ENCODE measurements around the gene COL18A1.
A peak's percentile ranks its signal among the peaks of the same experiment; 100 is the strongest.

COL18A1 gene

GRCh38 chr21:45538381-45539045 lies 133.5 kb downstream of the COL18A1 start:
- H3K4me2 ChIP-seq (ENCODE audit: low read depth, low read length, poor library complexity, severe bottlenecking), result peak overlapping the region; percentile 20
- H2AFZ ChIP-seq (ENCODE audit: low read length), result no peak overlapping the region
- peaks cover 22% of the 10 kb centered on the region for H4K20me1 ChIP-seq (ENCODE audit: insufficient read depth, low read length, poor library complexity, severe bottlenecking)
- TF ChIP-seq EZH2phosphoT487 (IDR thresholded peaks at IDR 0.05; ENCODE audit: borderline replicate concordance), result no peak
- TF ChIP-seq CTCF (conservative IDR thresholded peaks at IDR 0.05; ENCODE audit: low read length), result no peak
- H3K79me2 ChIP-seq (ENCODE audit: insufficient read depth, low read length), result peaks cover 68% of the 10 kb centered on the region
- peaks cover 27% of the 10 kb centered on the region for H3K4me1 ChIP-seq (ENCODE audit: insufficient read depth, low read length, poor library complexity, severe bottlenecking)
- H3F3A ChIP-seq (ENCODE audit: low read depth), result no peaks in the 10 kb centered on the region
- H3K9ac ChIP-seq (ENCODE audit: low read depth, low read length, poor library complexity, severe bottlenecking), result no peak overlapping the region
- no peaks in the 10 kb centered on the region; the same call in 1 of the 2 replicates for H3K36me3 ChIP-seq (ENCODE audit: insufficient read depth, low read length)
- no peak overlapping the region for H3K4me3 ChIP-seq (ENCODE audit: low read length, poor library complexity, severe bottlenecking)
- H3K9me2 ChIP-seq (replicated peaks; ENCODE audit: low read depth, low read length), result no peaks in the 10 kb centered on the region
- H3K27me3 ChIP-seq (ENCODE audit: insufficient read depth, low read length, poor library complexity, severe bottlenecking), result no peaks in the 10 kb centered on the region
- no peaks in the 10 kb centered on the region for H3K9me3 ChIP-seq (ENCODE audit: insufficient read depth, low read depth, low read length)

- Histone ChIP-seq H3K9me3 (ENCODE audit: insufficient read depth, low read depth, low read length) (no peaks in the 10 kb centered on the region), H3K4me2 (ENCODE audit: low read depth, low read length, poor library complexity, severe bottlenecking) (peak overlapping the region; percentile 93), H3K79me2 (ENCODE audit: insufficient read depth, low read length) (peaks cover 61% of the 10 kb centered on the region), H3K9me2 (replicated peaks; ENCODE audit: low read depth, low read length) (no peaks in the 10 kb centered on the region), H3K9ac (ENCODE audit: low read depth, low read length, poor library complexity, severe bottlenecking) (no peak overlapping the region), H3K27me3 (ENCODE audit: insufficient read depth, low read length, poor library complexity, severe bottlenecking) (no peaks in the 10 kb centered on the region), H3K4me1 (ENCODE audit: insufficient read depth, low read length, poor library complexity, severe bottlenecking) (peaks cover 30% of the 10 kb centered on the region), H3K36me3 (ENCODE audit: insufficient read depth, low read length) (no peaks in the 10 kb centered on the region; the same call in 1 of the 2 replicates), H4K20me1 (ENCODE audit: insufficient read depth, low read length, poor library complexity, severe bottlenecking) (peaks cover 22% of the 10 kb centered on the region), H3K4me3 (ENCODE audit: low read length, poor library complexity, severe bottlenecking) (no peak overlapping the region), H3F3A (ENCODE audit: low read depth) (no peaks in the 10 kb centered on the region), H2AFZ (ENCODE audit: low read length) (no peak overlapping the region)
- TF ChIP-seq CTCF (conservative IDR thresholded peaks at IDR 0.05; ENCODE audit: low read length) (no peak), EZH2phosphoT487 (IDR thresholded peaks at IDR 0.05; ENCODE audit: borderline replicate concordance) (no peak)
Measured at GRCh38 chr21:45539046-45539795, 134.3 kb downstream of the COL18A1 start.

GRCh38 chr21:45539796-45540600 lies 135.0 kb downstream of the COL18A1 start:
- Histone ChIP-seq H3K9ac (ENCODE audit: low read depth, low read length, poor library complexity, severe bottlenecking) (peak overlapping the region; percentile 84), H3K4me3 (ENCODE audit: low read length, poor library complexity, severe bottlenecking) (peak overlapping the region; percentile 74)

More at GRCh38 chr21:45539796-45540600, 135.0 kb downstream of the COL18A1 start:
- Histone ChIP-seq H3K36me3 (ENCODE audit: insufficient read depth, low read length) (no peaks in the 10 kb centered on the region; the same call in 1 of the 2 replicates), H3K4me1 (ENCODE audit: insufficient read depth, low read length, poor library complexity, severe bottlenecking) (peaks cover 30% of the 10 kb centered on the region), H4K20me1 (ENCODE audit: insufficient read depth, low read length, poor library complexity, severe bottlenecking) (peaks cover 22% of the 10 kb centered on the region), H3K4me2 (ENCODE audit: low read depth, low read length, poor library complexity, severe bottlenecking) (peak overlapping the region; percentile 93), H3K9me2 (replicated peaks; ENCODE audit: low read depth, low read length) (no peaks in the 10 kb centered on the region), H3F3A (ENCODE audit: low read depth) (no peaks in the 10 kb centered on the region), H3K27me3 (ENCODE audit: insufficient read depth, low read length, poor library complexity, severe bottlenecking) (no peaks in the 10 kb centered on the region), H2AFZ (ENCODE audit: low read length) (no peak overlapping the region), H3K79me2 (ENCODE audit: insufficient read depth, low read length) (peaks cover 54% of the 10 kb centered on the region), H3K9me3 (ENCODE audit: insufficient read depth, low read depth, low read length) (no peaks in the 10 kb centered on the region)
- TF ChIP-seq EZH2phosphoT487 (IDR thresholded peaks at IDR 0.05; ENCODE audit: borderline replicate concordance) (no peak), CTCF (conservative IDR thresholded peaks at IDR 0.05; ENCODE audit: low read length) (no peak)

All from Loucy (cell line).